GM12873 (cell line): ENCODE results near the gene LRP10.

Experiments used
- TF ChIP-seq, protein P1 (sequence below): IDR thresholded peaks from 2 replicates; pipeline ENCODE4 v1.5.1; 2012; ENCODE audit warnings: low read depth, mild to moderate bottlenecking, moderate library complexity, low read length, control low read depth; ENCODE audit not compliant: insufficient read depth; ENCODE audit errors: missing control alignments

LRP10 gene

GRCh38 chr14:22841311-22841710, 30.2 kb upstream of the LRP10 start:
- TF ChIP-seq, protein P1, sequence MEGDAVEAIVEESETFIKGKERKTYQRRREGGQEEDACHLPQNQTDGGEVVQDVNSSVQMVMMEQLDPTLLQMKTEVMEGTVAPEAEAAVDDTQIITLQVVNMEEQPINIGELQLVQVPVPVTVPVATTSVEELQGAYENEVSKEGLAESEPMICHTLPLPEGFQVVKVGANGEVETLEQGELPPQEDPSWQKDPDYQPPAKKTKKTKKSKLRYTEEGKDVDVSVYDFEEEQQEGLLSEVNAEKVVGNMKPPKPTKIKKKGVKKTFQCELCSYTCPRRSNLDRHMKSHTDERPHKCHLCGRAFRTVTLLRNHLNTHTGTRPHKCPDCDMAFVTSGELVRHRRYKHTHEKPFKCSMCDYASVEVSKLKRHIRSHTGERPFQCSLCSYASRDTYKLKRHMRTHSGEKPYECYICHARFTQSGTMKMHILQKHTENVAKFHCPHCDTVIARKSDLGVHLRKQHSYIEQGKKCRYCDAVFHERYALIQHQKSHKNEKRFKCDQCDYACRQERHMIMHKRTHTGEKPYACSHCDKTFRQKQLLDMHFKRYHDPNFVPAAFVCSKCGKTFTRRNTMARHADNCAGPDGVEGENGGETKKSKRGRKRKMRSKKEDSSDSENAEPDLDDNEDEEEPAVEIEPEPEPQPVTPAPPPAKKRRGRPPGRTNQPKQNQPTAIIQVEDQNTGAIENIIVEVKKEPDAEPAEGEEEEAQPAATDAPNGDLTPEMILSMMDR: no peak

GRCh38 chr14:22841769-22842168, 29.8 kb upstream of the LRP10 start:
- TF ChIP-seq, protein P1: no peak

DNA sequence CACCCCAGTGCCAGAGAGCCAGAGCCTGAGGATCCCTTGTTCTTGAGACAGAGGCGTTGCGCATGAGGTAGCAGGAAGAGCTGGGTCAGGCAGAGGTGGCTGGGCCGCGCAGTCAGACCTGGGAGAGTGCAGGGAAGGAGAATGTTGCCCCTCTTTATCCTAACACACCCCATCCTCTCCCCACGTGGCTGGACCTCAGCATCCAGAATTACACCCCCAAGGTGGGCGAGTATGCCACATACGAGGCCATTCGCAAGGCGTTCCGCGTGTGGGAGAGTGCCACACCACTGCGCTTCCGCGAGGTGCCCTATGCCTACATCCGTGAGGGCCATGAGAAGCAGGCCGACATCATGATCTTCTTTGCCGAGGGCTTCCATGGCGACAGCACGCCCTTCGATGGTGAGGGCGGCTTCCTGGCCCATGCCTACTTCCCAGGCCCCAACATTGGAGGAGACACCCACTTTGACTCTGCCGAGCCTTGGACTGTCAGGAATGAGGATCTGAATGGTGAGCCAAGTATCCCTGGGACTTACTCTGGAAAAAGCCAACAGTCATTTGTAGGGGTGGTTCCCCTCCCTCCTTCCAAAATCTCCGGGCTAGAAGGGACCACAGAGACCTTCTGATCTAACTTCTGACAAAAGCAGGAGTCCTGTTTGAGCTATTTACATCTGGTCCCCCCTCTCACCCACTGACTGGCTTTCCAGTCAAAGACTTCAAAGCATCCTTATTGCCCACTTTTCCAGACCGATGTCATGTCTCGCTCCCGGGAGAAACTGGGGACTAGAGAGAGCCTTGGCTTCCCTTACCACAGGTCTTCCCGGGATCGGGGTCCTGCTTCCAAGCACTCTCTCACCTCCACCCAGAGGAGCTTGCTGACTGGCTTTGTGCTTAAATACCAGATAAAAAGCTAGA, 29.1 kb upstream of the LRP10 start:
- TF ChIP-seq, protein P1: no peak

DNA sequence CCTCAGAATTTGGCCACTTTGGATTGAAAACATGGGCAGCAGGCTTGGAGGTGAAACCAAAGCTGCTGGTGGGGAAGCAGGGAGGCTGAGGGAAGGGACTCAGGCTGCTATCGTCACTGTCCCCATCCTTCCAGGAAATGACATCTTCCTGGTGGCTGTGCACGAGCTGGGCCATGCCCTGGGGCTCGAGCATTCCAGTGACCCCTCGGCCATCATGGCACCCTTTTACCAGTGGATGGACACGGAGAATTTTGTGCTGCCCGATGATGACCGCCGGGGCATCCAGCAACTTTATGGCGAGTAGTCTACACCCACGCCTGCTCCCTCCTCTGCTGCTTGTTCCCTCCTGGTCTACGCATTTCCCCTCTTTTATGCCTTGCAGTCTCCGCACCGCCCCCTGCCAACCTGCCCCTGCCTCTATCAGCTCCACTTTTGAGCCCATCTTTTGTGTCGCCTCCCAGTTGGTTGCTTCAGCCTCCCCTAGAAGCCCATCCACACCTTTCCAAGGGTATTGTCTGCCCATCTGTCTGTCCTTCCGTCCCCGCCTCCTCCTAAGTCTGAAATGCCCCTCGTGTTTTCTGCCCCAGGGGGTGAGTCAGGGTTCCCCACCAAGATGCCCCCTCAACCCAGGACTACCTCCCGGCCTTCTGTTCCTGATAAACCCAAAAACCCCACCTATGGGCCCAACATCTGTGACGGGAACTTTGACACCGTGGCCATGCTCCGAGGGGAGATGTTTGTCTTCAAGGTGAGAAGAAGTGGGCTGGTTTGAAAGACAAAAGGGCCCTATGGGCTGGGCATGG, 28.2 kb upstream of the LRP10 start:
- TF ChIP-seq, protein P1: no peak

- TF ChIP-seq, protein P1: no peak
These were observed 27.1 kb upstream of the LRP10 start for GRCh38 chr14:22844221-22845102.

- TF ChIP-seq, protein P1: no peak
These were observed 26.5 kb upstream of the LRP10 start for GRCh38 chr14:22845103-22845394.
